Pancreas (tissue), 10 donors: ENCODE measurements around the gene RSU1. TPM values are rescaled to one million over a fixed set of nuclear protein-coding genes. Genes with fewer than 3 reads are reported as not detected.
A peak's percentile ranks its signal among the peaks of the same experiment; 100 is the strongest.
"Not testable (repeated sequence)": the region's sequence is repeated elsewhere in the genome, so short reads cannot be mapped to it uniquely, and the experiment has no call there.

ENCODE experiments used
- ATAC-seq, 4 donors: fragments of 200-7000 bp; cut with Tn5 transposase; one replicate each; pipeline versions ENCODE4 v1.8.0 to v1.9.1; 2020; ENCODE audit warnings: mild to moderate bottlenecking in 4 of 4, moderate library complexity in 4 of 4
- DNase-seq, 6 donors: peaks; one replicate each; pipeline ENCODE4 v3.0.0-alpha.2; 2020
- FAIRE-seq: peaks from 2 replicates; lab custom pipeline; 2012; peaks lifted over from hg19 to GRCh38; lab: Jason Lieb, UNC
- H3K27ac ChIP-seq, 4 donors: fragments of 200-600 bp; sonication (generic); 1 replicate in 3 of 4; 2 replicates in 1 of 4; pipeline versions ENCODE4 v1.5.0 to v1.8.0; 2020
- H3K27me3 ChIP-seq, 4 donors: fragments of 200-600 bp; one replicate each; pipeline ENCODE4 v1.8.0; 2021
- H3K36me3 ChIP-seq, 3 donors: fragments of 200-600 bp; sonication (generic) in 1 of 3; one replicate each; pipeline versions ENCODE4 v1.5.0 to v1.8.0; 2020 to 2021
- H3K4me1 ChIP-seq, 3 donors: fragments of 200-600 bp; one replicate each; pipeline ENCODE4 v1.8.0; 2021
- H3K4me3 ChIP-seq, 4 donors: fragments of 200-600 bp; sonication (generic) in 2 of 4; one replicate each; pipeline versions ENCODE4 v1.5.0 to v1.8.0; 2020 to 2021
- H3K9me3 ChIP-seq, 4 donors: fragments of 200-600 bp; one replicate each; pipeline ENCODE4 v1.8.0; 2021
- CTCF ChIP-seq, 4 donors: fragments of 200-600 bp; sonication (generic) in 3 of 4; IDR thresholded peaks; one replicate each; pipeline versions ENCODE4 v1.5.0 to v1.8.0; 2021; ENCODE audit warnings: antibody characterized with exemption in 4 of 4
- WGBS, 2 donors: extraction: QIAGEN DNeasy Blood & Tissue Kit; methylation state at CpG; one replicate each; pipeline ENCODE4 v1.1.7; 2013; 5-methylcytosine and 5-hydroxymethylcytosine counted together
- intact Hi-C, 3 donors: fragments of 100-400 bp; cut with DNase I; formaldehyde crosslinking; loops; one replicate each; pipeline versions ENCODE4 v1.11.1 to v1.14.2; 2022
- polyA plus RNA-seq, 2 donors: library from polyadenylated mRNA; stranded (reverse); fragments of 200-250 nt; gene quantifications; one replicate each; pipeline ENCODE4 v1.2.3, GENCODE V29; 2013
- total RNA-seq, 6 donors: library from RNA; stranded (reverse); fragmentation: NEBNext Ultra II Directional in 4 of 6; extraction: Animal tissue kit (Norgen Biotek cat#: 25700) in 4 of 6; gene quantifications; one replicate each; pipeline versions ENCODE4 v1.2.1 to v1.2.4, GENCODE V29; 2021 to 2023
- donor health status: healthy with polysubstance abuse.
- donor health status: DM: no; HTN: no; CAD: no; lungs with moderate emphysema.
- donor health status: DM: no; HTN: no; CAD: no.
- donor health status: control.
- donor health status: control.
- donor health status: Bipolar disorder and iron deficiency.
- donor health status: DM: yes; HTN: yes; CAD: no.
- donor health status: DM: no; HTN: no; CAD: no.
- donor health status: DM: no; HTN: no; CAD: no.
- donor health status: DM: yes; HTN: yes; CAD: no.

RSU1 gene
- total and polyA plus RNA-seq, 8 donors: 14.7 to 42.3 (median 29.6) TPM

GRCh38 chr10:16828114-16828568 lies 10.9 kb upstream of the RSU1 start:
- 5 to 7% methylated on average over 11 of the region's 11 CpGs for WGBS, 2 donors
- FAIRE-seq (no peak), DNase-seq (peak in 5 of 6 donors; percentile 61 to 82 (median 76)), ATAC-seq (peak; percentile 81 to 93 (median 90))
- H3K27me3 ChIP-seq: no peaks in the 10 kb centered on the region
- H3K36me3 ChIP-seq: no peaks in the 10 kb centered on the region
- peak; percentile 36 to 59 (median 42) for TF ChIP-seq CTCF (IDR thresholded peaks at IDR 0.05)
- H3K27ac ChIP-seq: peak overlapping the region; percentile 61 to 75 (median 68)
- intact Hi-C loops: no loop called here
- peaks cover 4 to 22% (median 11%) of the 10 kb centered on the region in 3 donors for H3K4me1 ChIP-seq
- no peaks in the 10 kb centered on the region for H3K9me3 ChIP-seq
- peak overlapping the region in 2 of 4 donors; percentile 16 to 24 for H3K4me3 ChIP-seq

- intact Hi-C loops, H3K27me3 ChIP-seq, H3K36me3 ChIP-seq, FAIRE-seq, H3K9me3 ChIP-seq, DNase-seq: not testable (repeated sequence)
- peaks cover 3 to 21% (median 7%) of the 10 kb centered on the region in 3 donors for H3K4me1 ChIP-seq
- H3K27ac ChIP-seq: peak overlapping the region; percentile 61 to 75 (median 68)
- WGBS, 2 donors: 37 to 42% methylated on average over 8 of the region's 8 CpGs
- peak; percentile 21 to 51 (median 44) for ATAC-seq
- H3K4me3 ChIP-seq: peak overlapping the region in 2 of 4 donors; percentile 16 to 24
Measured at GRCh38 chr10:16827474-16827873, 10.2 kb upstream of the RSU1 start.

GRCh38 chr10:16822726-16823360 lies 5.6 kb upstream of the RSU1 start:
- H3K4me1 ChIP-seq: no peaks in the 10 kb centered on the region
- no peak for TF ChIP-seq CTCF (IDR thresholded peaks at IDR 0.05)
- WGBS, 2 donors: 89 to 93% methylated on average over 4 of the region's 4 CpGs
- H3K4me3 ChIP-seq: no peak overlapping the region
- ATAC-seq: no peak
- FAIRE-seq: no peak
- no peak for DNase-seq
- intact Hi-C loops: loop anchor here in 1 of 3 donors (5.0 kb wide), 1 partner anchor 429 kb away; no protein-coding TSS in a partner anchor
- H3K9me3 ChIP-seq: no peaks in the 10 kb centered on the region
- no peaks in the 10 kb centered on the region for H3K36me3 ChIP-seq
- H3K27ac ChIP-seq: no peak overlapping the region
- no peaks in the 10 kb centered on the region for H3K27me3 ChIP-seq

- no peak for TF ChIP-seq CTCF (IDR thresholded peaks at IDR 0.05)
- H3K27me3 ChIP-seq: no peaks in the 10 kb centered on the region
- H3K27ac ChIP-seq: no peak overlapping the region
- no peak for DNase-seq
- H3K36me3 ChIP-seq: no peaks in the 10 kb centered on the region
- WGBS, 2 donors: 84 to 87% methylated on average over 2 of the region's 2 CpGs
- FAIRE-seq: no peak
- intact Hi-C loops: loop anchor here in 1 of 3 donors (5.0 kb wide), 1 partner anchor 430 kb away; no protein-coding TSS in a partner anchor
- H3K9me3 ChIP-seq: no peaks in the 10 kb centered on the region
- H3K4me3 ChIP-seq: no peak overlapping the region
- no peak for ATAC-seq
- H3K4me1 ChIP-seq: no peaks in the 10 kb centered on the region
Measured at GRCh38 chr10:16822027-16822426, 4.8 kb upstream of the RSU1 start.

- no peak for ATAC-seq
- H3K4me3 ChIP-seq: no peak overlapping the region
- no peak for TF ChIP-seq CTCF (IDR thresholded peaks at IDR 0.05)
- intact Hi-C loops: loop anchor here in 1 of 3 donors (5.0 kb wide), 1 partner anchor 432 kb away; no protein-coding TSS in a partner anchor
- DNase-seq: no peak
- no peaks in the 10 kb centered on the region for H3K36me3 ChIP-seq
- no peak overlapping the region for H3K27ac ChIP-seq
- peaks cover 0 to 5% (median 0%) of the 10 kb centered on the region in 3 donors for H3K4me1 ChIP-seq
- WGBS, 2 donors: 86 to 87% methylated on average over 5 of the region's 5 CpGs
- no peak for FAIRE-seq
- H3K27me3 ChIP-seq: no peaks in the 10 kb centered on the region
- no peaks in the 10 kb centered on the region for H3K9me3 ChIP-seq
Measured at GRCh38 chr10:16820421-16820820, 3.2 kb upstream of the RSU1 start.
